Kidney (tissue), 14 donors: ENCODE results near the gene UGT1A5. TPM values are rescaled to one million over a fixed set of nuclear protein-coding genes. Genes with fewer than 3 reads are reported as not detected.

Experiments used
- DNase-seq, 5 donors: peaks; one replicate each; pipeline ENCODE4 v3.0.0-alpha.2; 2013 to 2020
- FAIRE-seq: peaks from 2 replicates; lab custom pipeline; 2012; peaks lifted over from hg19 to GRCh38; lab: Jason Lieb, UNC
- H3K27ac ChIP-seq, 2 donors: one replicate each; pipeline ENCODE4 v1.7.0; 2013; ENCODE audit warnings: low read depth in 2 of 2, low read length in 2 of 2, inconsistent platforms in 1 of 2
- H3K27me3 ChIP-seq: one replicate; pipeline ENCODE4 v1.7.1; 2013; ENCODE audit warnings: low read length, inconsistent platforms; ENCODE audit not compliant: control insufficient read depth, insufficient read depth
- H3K36me3 ChIP-seq, 3 donors: one replicate each; pipeline versions ENCODE4 v1.7.0 to v1.7.1; 2013; ENCODE audit warnings: low read length in 3 of 3, control low read depth in 1 of 3, inconsistent platforms in 1 of 3; ENCODE audit not compliant: insufficient read depth in 3 of 3, control insufficient read depth in 2 of 3
- H3K4me1 ChIP-seq, 3 donors: one replicate each; pipeline versions ENCODE4 v1.7.0 to v1.7.1; 2013; ENCODE audit warnings: low read length in 3 of 3, inconsistent platforms in 1 of 3, low read depth in 1 of 3; ENCODE audit not compliant: control insufficient read depth in 2 of 3, insufficient read depth in 2 of 3
- H3K4me3 ChIP-seq, 3 donors: one replicate each; pipeline versions ENCODE4 v1.7.0 to v1.8.1; 2013; ENCODE audit warnings: low read length in 3 of 3, control low read depth in 1 of 3, inconsistent platforms in 1 of 3
- H3K9ac ChIP-seq, 3 donors: one replicate each; pipeline versions ENCODE4 v1.7.0 to v1.7.1; 2013; ENCODE audit warnings: low read length in 3 of 3, control low read depth in 1 of 3, inconsistent platforms in 1 of 3
- H3K9me3 ChIP-seq, 3 donors: one replicate each; pipeline versions ENCODE4 v1.7.0 to v1.7.1; 2013; ENCODE audit warnings: low read length in 3 of 3, control low read depth in 1 of 3, inconsistent platforms in 1 of 3; ENCODE audit not compliant: control insufficient read depth in 2 of 3, insufficient read depth in 1 of 3
- intact Hi-C: fragments of 100-400 bp; cut with DNase I; formaldehyde crosslinking; loops from one replicate; pipeline ENCODE4 v1.11.1; 2022
- polyA plus RNA-seq: library from polyadenylated mRNA; stranded (reverse); fragments of 350-450 nt; fragmentation: Illumina TruSeq; extraction: RNeasy Lipid Tissue Mini Kit (QIAGEN cat#74804); gene quantifications from one replicate; pipeline ENCODE4 v1.2.3, GENCODE V29; 2014; ENCODE audit warnings: low read depth, low replicate concordance; ENCODE audit not compliant: insufficient read depth
- total RNA-seq: library from RNA; stranded (reverse); fragmentation: NEBNext Ultra II Directional; extraction: Animal tissue kit (Norgen Biotek cat#: 25700); gene quantifications from one replicate; pipeline ENCODE4 v1.2.1, GENCODE V29; 2021
- TF ChIP-seq, protein P1 (sequence below): IDR thresholded peaks from 3 replicates; pipeline ENCODE4 v1.5.1; 2012; ENCODE audit warnings: mild to moderate bottlenecking, moderate library complexity, borderline replicate concordance; ENCODE audit not compliant: insufficient read depth; ENCODE audit errors: extremely low read depth
- donor health status: control.
- donor health status: control.
- donor health status: control.
- donor health status: control.
- donor health status: control.
- donor health status: DM: yes; HTN: yes; CAD: no.
- donor health status: Normal renal cell carcinoma (clear cell type).

Gene UGT1A5
- total and polyA plus RNA-seq, 2 donors from 2014 or later = 2.1 TPM; not detected in 1

DNA sequence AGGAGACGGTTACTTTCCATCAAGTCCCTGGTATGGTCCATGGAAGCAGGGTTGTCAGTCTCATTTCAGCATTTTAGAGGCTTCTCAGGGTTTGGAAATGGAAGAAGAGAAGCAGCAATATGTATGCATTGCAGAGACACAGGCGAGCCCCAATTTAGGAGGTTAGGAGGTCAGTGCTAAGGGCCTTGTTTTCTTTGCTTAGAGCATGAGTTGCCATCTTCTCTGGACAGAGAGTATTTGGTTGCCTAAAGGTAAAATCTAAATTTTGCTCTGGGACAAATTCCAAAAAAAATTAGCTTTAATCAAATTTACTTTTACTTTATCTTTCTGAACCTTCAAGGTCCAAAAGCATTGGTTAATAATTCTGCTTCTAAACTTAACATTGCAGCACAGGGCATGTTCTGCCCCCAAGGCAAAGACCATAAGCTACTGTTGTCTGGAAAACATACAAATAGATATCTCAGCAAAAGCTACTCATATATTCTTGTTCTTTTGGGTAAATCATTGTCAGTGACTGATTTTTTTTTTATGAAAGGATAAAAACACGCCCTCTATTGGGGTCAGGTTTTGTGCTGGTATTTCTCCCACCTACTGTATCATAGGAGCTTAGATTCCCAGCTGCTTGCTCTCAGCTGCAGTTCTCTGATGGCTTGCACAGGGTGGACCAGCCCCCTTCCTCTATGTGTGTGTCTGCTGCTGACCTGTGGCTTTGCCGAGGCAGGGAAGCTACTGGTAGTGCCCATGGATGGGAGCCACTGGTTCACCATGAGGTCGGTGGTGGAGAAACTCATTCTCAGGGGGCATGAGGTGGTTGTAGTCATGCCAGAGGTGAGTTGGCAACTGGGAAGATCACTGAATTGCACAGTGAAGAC, 41.2 kb upstream of the UGT1A5 start, which contains the start of gene UGT1A9:
UGT1A9 (plus strand) TSS at position 609 of the 872 bp plus-strand sequence; CDS start at position 646, 37 bp downstream.
- DNase-seq = no peak
- intact Hi-C loops = no loop called here
- Histone ChIP-seq H3K9me3 (no peaks in the 10 kb centered on the region), H3K36me3 (no peaks in the 10 kb centered on the region), H3K4me3 (peak within 1 kb of the TSS in 2 of 3 donors; percentile 61 to 83), H3K27me3 (no peaks in the 10 kb centered on the region), H3K27ac (peak within 1 kb of the TSS; percentile 66 to 69), H3K4me1 (peaks cover 0 to 7% (median 2%) of the 10 kb centered on the region in 3 donors), H3K9ac (peak within 1 kb of the TSS in 1 of 3 donors; percentile 17)
- TF ChIP-seq, protein P1, sequence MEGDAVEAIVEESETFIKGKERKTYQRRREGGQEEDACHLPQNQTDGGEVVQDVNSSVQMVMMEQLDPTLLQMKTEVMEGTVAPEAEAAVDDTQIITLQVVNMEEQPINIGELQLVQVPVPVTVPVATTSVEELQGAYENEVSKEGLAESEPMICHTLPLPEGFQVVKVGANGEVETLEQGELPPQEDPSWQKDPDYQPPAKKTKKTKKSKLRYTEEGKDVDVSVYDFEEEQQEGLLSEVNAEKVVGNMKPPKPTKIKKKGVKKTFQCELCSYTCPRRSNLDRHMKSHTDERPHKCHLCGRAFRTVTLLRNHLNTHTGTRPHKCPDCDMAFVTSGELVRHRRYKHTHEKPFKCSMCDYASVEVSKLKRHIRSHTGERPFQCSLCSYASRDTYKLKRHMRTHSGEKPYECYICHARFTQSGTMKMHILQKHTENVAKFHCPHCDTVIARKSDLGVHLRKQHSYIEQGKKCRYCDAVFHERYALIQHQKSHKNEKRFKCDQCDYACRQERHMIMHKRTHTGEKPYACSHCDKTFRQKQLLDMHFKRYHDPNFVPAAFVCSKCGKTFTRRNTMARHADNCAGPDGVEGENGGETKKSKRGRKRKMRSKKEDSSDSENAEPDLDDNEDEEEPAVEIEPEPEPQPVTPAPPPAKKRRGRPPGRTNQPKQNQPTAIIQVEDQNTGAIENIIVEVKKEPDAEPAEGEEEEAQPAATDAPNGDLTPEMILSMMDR = no peak
- no peak for FAIRE-seq

DNA sequence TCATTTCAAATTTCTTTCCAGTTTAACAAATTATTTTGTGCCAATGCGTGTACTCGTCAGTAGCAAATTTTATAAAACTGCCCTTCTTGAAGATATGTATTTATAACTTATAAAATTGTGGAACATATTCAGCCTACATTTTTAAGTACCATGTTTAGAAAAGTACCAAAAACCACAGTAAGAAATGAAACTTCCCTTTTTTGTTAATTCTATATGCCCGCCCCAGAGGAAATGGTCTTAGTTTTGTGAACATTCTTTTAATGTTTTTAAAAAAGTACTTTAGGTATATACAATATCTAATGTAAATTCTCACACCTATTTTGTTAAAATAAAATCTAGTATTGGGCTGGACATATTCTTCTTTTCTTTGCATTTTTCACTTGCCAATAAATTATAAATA, 39.8 kb upstream of the UGT1A5 start:
- Histone ChIP-seq H3K4me1 (peaks cover 0 to 7% (median 2%) of the 10 kb centered on the region in 3 donors), H3K36me3 (no peaks in the 10 kb centered on the region), H3K27ac (peak overlapping the region; percentile 22 to 35), H3K9me3 (no peaks in the 10 kb centered on the region), H3K9ac (peak overlapping the region in 1 of 3 donors; percentile 17), H3K27me3 (no peaks in the 10 kb centered on the region), H3K4me3 (peak overlapping the region in 2 of 3 donors; percentile 61 to 83)
- FAIRE-seq = peak; percentile 46
- no peak for DNase-seq
- intact Hi-C loops = no loop called here
- TF ChIP-seq, protein P1 = no peak

DNA sequence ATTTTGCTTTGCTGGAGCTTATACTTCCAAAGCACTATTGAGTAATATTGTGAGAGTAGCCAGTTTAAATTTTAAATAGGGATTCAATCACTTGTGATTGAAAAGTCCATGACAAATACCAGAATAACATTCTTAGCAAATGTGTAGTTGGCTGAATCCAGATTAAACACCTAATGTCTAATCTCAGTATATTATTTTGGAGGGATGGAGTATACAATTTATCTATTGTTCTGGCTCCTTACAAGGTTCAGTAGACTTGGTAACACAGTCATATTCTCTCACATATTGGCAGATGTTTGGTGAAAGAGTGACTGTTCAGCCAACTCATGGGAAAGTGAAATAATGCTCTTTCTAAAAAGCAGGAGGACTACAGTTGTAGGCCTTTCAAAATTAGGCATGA, 38.8 kb upstream of the UGT1A5 start:
- H3K27ac ChIP-seq = peak overlapping the region; percentile 2 to 72
- intact Hi-C loops = no loop called here
- peak overlapping the region in 2 of 3 donors; percentile 61 to 83 for H3K4me3 ChIP-seq
- no peak for DNase-seq
- no peaks in the 10 kb centered on the region for H3K9me3 ChIP-seq
- FAIRE-seq = no peak
- H3K9ac ChIP-seq = peak overlapping the region in 2 of 3 donors; percentile 10 to 70
- no peaks in the 10 kb centered on the region for H3K36me3 ChIP-seq
- peaks cover 0 to 7% (median 2%) of the 10 kb centered on the region in 3 donors for H3K4me1 ChIP-seq
- no peaks in the 10 kb centered on the region for H3K27me3 ChIP-seq
- TF ChIP-seq, protein P1 = no peak
